ENCODE measurements around the gene SPX. TPM values are rescaled to one million over a fixed set of nuclear protein-coding genes. Genes with fewer than 3 reads are reported as not detected.

Gene SPX
- total RNA-seq, 2 experiments from 2014 or later = 0.36 to 0.94 TPM

Other genes starting within 250 kb of the SPX start
- gene SLCO1A2, start 191.4 kb upstream of the SPX start, total RNA-seq = not detected
- gene IAPP, start 153.4 kb upstream of the SPX start, total RNA-seq = not detected
- 10 to 100 TPM; 31.2 to 31.4 TPM for gene PYROXD1, start 88.6 kb upstream of the SPX start, total RNA-seq
- 100 to 1,000 TPM; 112 to 114 TPM for gene RECQL, start 24.7 kb upstream of the SPX start, total RNA-seq
- 10 to 100 TPM; 43.6 to 45.2 TPM for gene GOLT1B, start 24.5 kb upstream of the SPX start, total RNA-seq
- not detected for gene GYS2, start 78.6 kb downstream of the SPX start, total RNA-seq
- 1,000 to 10,000 TPM; 1,684 to 1,884 TPM for gene LDHB, start 131.5 kb downstream of the SPX start, total RNA-seq
- gene KCNJ8, start 248.4 kb downstream of the SPX start, total RNA-seq = not detected

Measured in activated CD4-positive, alpha-beta memory T cell treated with anti-CD3 and anti-CD28 coated beads for 36 hours (primary cell).